ENCODE measurements around the gene CRYL1.

The CRYL1 gene

GRCh38 chr13:20477394-20477793 lies 48.3 kb downstream of the CRYL1 start:
- TF ChIP-seq CTCF (IDR thresholded peaks at IDR 0.05; ENCODE audit: insufficient read depth, low read length, poor library complexity, severe bottlenecking) (no peak), EZH2phosphoT487 (conservative IDR thresholded peaks at IDR 0.05; ENCODE audit: low read length) (no peak)
- no peaks in the 10 kb centered on the region for H3K9me2 ChIP-seq (replicated peaks; ENCODE audit: insufficient read depth, low read length)
- no peaks in the 10 kb centered on the region for H3K9me3 ChIP-seq (ENCODE audit: insufficient read depth, low read length)
- no peak overlapping the region for H3K27ac ChIP-seq (ENCODE audit: low read depth, low read length)
- no peak overlapping the region for H2AFZ ChIP-seq (ENCODE audit: low read depth, low read length, severe bottlenecking)
- no peaks in the 10 kb centered on the region for H3F3A ChIP-seq (ENCODE audit: insufficient read depth)
- no peak overlapping the region for H3K4me3 ChIP-seq (ENCODE audit: insufficient read depth, low read length, poor library complexity, severe bottlenecking)
- no peak overlapping the region for H3K4me2 ChIP-seq (ENCODE audit: low read depth, low read length, poor library complexity, severe bottlenecking)
- no peaks in the 10 kb centered on the region for H3K36me3 ChIP-seq (ENCODE audit: low read length)
- H3K9ac ChIP-seq (ENCODE audit: low read length) = no peak overlapping the region
- no peaks in the 10 kb centered on the region for H3K27me3 ChIP-seq (ENCODE audit: low read length)
- H4K20me1 ChIP-seq (ENCODE audit: low read depth, low read length) = no peaks in the 10 kb centered on the region
- no peaks in the 10 kb centered on the region for H3K79me2 ChIP-seq (ENCODE audit: insufficient read depth, low read length)

GRCh38 chr13:20475927-20476691 lies 49.5 kb downstream of the CRYL1 start:
- Histone ChIP-seq H3K27ac (ENCODE audit: low read depth, low read length) (no peak overlapping the region), H3K9ac (ENCODE audit: low read length) (no peak overlapping the region), H2AFZ (ENCODE audit: low read depth, low read length, severe bottlenecking) (no peak overlapping the region)

GRCh38 chr13:20474515-20474914 lies 51.1 kb downstream of the CRYL1 start:
- H3F3A ChIP-seq (ENCODE audit: insufficient read depth) = no peaks in the 10 kb centered on the region
- no peak overlapping the region for H3K4me2 ChIP-seq (ENCODE audit: low read depth, low read length, poor library complexity, severe bottlenecking)
- H4K20me1 ChIP-seq (ENCODE audit: low read depth, low read length) = no peaks in the 10 kb centered on the region
- H3K27ac ChIP-seq (ENCODE audit: low read depth, low read length) = no peak overlapping the region
- H3K27me3 ChIP-seq (ENCODE audit: low read length) = no peaks in the 10 kb centered on the region
- H3K36me3 ChIP-seq (ENCODE audit: low read length) = no peaks in the 10 kb centered on the region
- H3K4me3 ChIP-seq (ENCODE audit: insufficient read depth, low read length, poor library complexity, severe bottlenecking) = no peak overlapping the region
- no peak overlapping the region for H2AFZ ChIP-seq (ENCODE audit: low read depth, low read length, severe bottlenecking)
- TF ChIP-seq EZH2phosphoT487 (conservative IDR thresholded peaks at IDR 0.05; ENCODE audit: low read length) (no peak), CTCF (IDR thresholded peaks at IDR 0.05; ENCODE audit: insufficient read depth, low read length, poor library complexity, severe bottlenecking) (no peak)
- no peak overlapping the region for H3K9ac ChIP-seq (ENCODE audit: low read length)
- H3K9me2 ChIP-seq (replicated peaks; ENCODE audit: insufficient read depth, low read length) = no peaks in the 10 kb centered on the region
- no peaks in the 10 kb centered on the region for H3K9me3 ChIP-seq (ENCODE audit: insufficient read depth, low read length)
- H3K79me2 ChIP-seq (ENCODE audit: insufficient read depth, low read length) = no peaks in the 10 kb centered on the region

More at GRCh38 chr13:20475927-20476691, 49.5 kb downstream of the CRYL1 start:
- H3K36me3 ChIP-seq (ENCODE audit: low read length) = no peaks in the 10 kb centered on the region
- H3K79me2 ChIP-seq (ENCODE audit: insufficient read depth, low read length) = no peaks in the 10 kb centered on the region
- no peak for TF ChIP-seq CTCF (IDR thresholded peaks at IDR 0.05; ENCODE audit: insufficient read depth, low read length, poor library complexity, severe bottlenecking)
- TF ChIP-seq EZH2phosphoT487 (conservative IDR thresholded peaks at IDR 0.05; ENCODE audit: low read length) = no peak
- no peaks in the 10 kb centered on the region for H3K9me3 ChIP-seq (ENCODE audit: insufficient read depth, low read length)
- H3K9me2 ChIP-seq (replicated peaks; ENCODE audit: insufficient read depth, low read length) = no peaks in the 10 kb centered on the region
- H4K20me1 ChIP-seq (ENCODE audit: low read depth, low read length) = no peaks in the 10 kb centered on the region
- no peaks in the 10 kb centered on the region for H3K27me3 ChIP-seq (ENCODE audit: low read length)
- H3K4me2 ChIP-seq (ENCODE audit: low read depth, low read length, poor library complexity, severe bottlenecking) = no peak overlapping the region
- no peaks in the 10 kb centered on the region for H3F3A ChIP-seq (ENCODE audit: insufficient read depth)
- H3K4me3 ChIP-seq (ENCODE audit: insufficient read depth, low read length, poor library complexity, severe bottlenecking) = no peak overlapping the region

Data from SU-DHL-6 (cell line).